SU-DHL-6 (cell line): ENCODE results near the gene KRT82.

Experiments used
- H2AFZ ChIP-seq: fragments of 200-600 bp; sonication (generic); 2 replicates; pipeline ENCODE4 v1.6.1; 2014; ENCODE audit warnings: low read depth, mild to moderate bottlenecking, moderate library complexity, mixed read lengths, antibody characterized with exemption, low read length; ENCODE audit not compliant: severe bottlenecking
- H3F3A ChIP-seq: fragments of 200-600 bp; shearing (Covaris generic); 2 replicates; pipeline ENCODE4 v1.6.0; 2016; ENCODE audit warnings: antibody characterized with exemption, mild to moderate bottlenecking; ENCODE audit not compliant: insufficient read depth
- H3K27ac ChIP-seq: fragments of 200-600 bp; sonication (generic); 2 replicates; pipeline ENCODE4 v1.5.1; 2016; ENCODE audit warnings: low read depth, mild to moderate bottlenecking, low read length, moderate library complexity, mixed read lengths
- H3K27me3 ChIP-seq: fragments of 200-600 bp; sonication (generic), shearing (Covaris generic); 2 replicates; pipeline ENCODE4 v1.6.0; 2014; ENCODE audit warnings: mild to moderate bottlenecking, low read length
- H3K36me3 ChIP-seq: fragments of 200-600 bp; sonication (generic); 2 replicates; pipeline ENCODE4 v1.6.1; 2014; ENCODE audit warnings: mild to moderate bottlenecking, low read length, mixed read lengths
- H3K4me2 ChIP-seq: fragments of 300-600, 200-600 bp; shearing (Covaris generic), sonication (generic); 2 replicates; pipeline ENCODE4 v1.6.0; 2014; ENCODE audit warnings: low read length, low read depth, mild to moderate bottlenecking; ENCODE audit not compliant: poor library complexity, severe bottlenecking
- H3K4me3 ChIP-seq: fragments of 200-600 bp; sonication (generic); 2 replicates; pipeline ENCODE4 v1.5.1; 2014; ENCODE audit warnings: antibody characterized with exemption, low read length, mild to moderate bottlenecking, mixed read lengths; ENCODE audit not compliant: insufficient read depth, poor library complexity, severe bottlenecking
- H3K79me2 ChIP-seq: fragments of 200-600 bp; sonication (generic); 2 replicates; pipeline ENCODE4 v1.6.1; 2014; ENCODE audit warnings: mild to moderate bottlenecking, low read length, moderate library complexity; ENCODE audit not compliant: insufficient read depth
- H3K9ac ChIP-seq: fragments of 200-600 bp; sonication (generic); 2 replicates; pipeline ENCODE4 v1.7.0; 2014; ENCODE audit warnings: mild to moderate bottlenecking, low read length
- H3K9me2 ChIP-seq: fragments of 200-600 bp; sonication (generic); replicated peaks from 2 replicates; pipeline ENCODE4 v1.6.1; 2014; ENCODE audit warnings: low read length; ENCODE audit not compliant: insufficient read depth
- H3K9me3 ChIP-seq: fragments of 200-600 bp; sonication (generic); 2 replicates; pipeline ENCODE4 v1.6.1; 2014; ENCODE audit warnings: low read length, mixed read lengths; ENCODE audit not compliant: insufficient read depth
- H4K20me1 ChIP-seq: fragments of 200-600 bp; sonication (generic); 2 replicates; pipeline ENCODE4 v1.6.1; 2014; ENCODE audit warnings: low read depth, mild to moderate bottlenecking, antibody characterized with exemption, low read length, moderate library complexity, mixed read lengths
- CTCF ChIP-seq: fragments of 200-600 bp; sonication (generic); IDR thresholded peaks from one replicate; pipeline ENCODE4 v1.5.1; 2017; ENCODE audit warnings: antibody characterized with exemption, mild to moderate bottlenecking, low read length, moderate library complexity; ENCODE audit not compliant: insufficient read depth, poor library complexity, severe bottlenecking
- EZH2phosphoT487 ChIP-seq: fragments of 200-600 bp; sonication (generic), shearing (Covaris generic); conservative IDR thresholded peaks from 2 replicates; pipeline ENCODE4 v1.6.1; 2018; ENCODE audit warnings: mild to moderate bottlenecking, antibody characterized with exemption, low read length, moderate library complexity, mixed read lengths

KRT82 gene

GRCh38 chr12:52395761-52396434, 10.2 kb downstream of the KRT82 start:
- H3K4me2 ChIP-seq: no peak overlapping the region
- H3K27me3 ChIP-seq: no peaks in the 10 kb centered on the region
- H2AFZ ChIP-seq: no peak overlapping the region

GRCh38 chr12:52394836-52395405, 11.2 kb downstream of the KRT82 start:
- no peaks in the 10 kb centered on the region for H3K9me3 ChIP-seq
- no peak overlapping the region for H3K4me3 ChIP-seq
- H4K20me1 ChIP-seq: no peaks in the 10 kb centered on the region
- no peak overlapping the region for H3K4me2 ChIP-seq
- TF ChIP-seq EZH2phosphoT487 (no peak), CTCF (no peak)
- H3K27ac ChIP-seq: no peak overlapping the region
- H3K27me3 ChIP-seq: no peaks in the 10 kb centered on the region
- no peaks in the 10 kb centered on the region for H3K79me2 ChIP-seq
- H2AFZ ChIP-seq: no peak overlapping the region
- H3F3A ChIP-seq: no peaks in the 10 kb centered on the region
- H3K9me2 ChIP-seq: no peaks in the 10 kb centered on the region
- no peaks in the 10 kb centered on the region for H3K36me3 ChIP-seq
- H3K9ac ChIP-seq: no peak overlapping the region

More at GRCh38 chr12:52395761-52396434, 10.2 kb downstream of the KRT82 start:
- H3F3A ChIP-seq: no peaks in the 10 kb centered on the region
- no peaks in the 10 kb centered on the region for H3K9me3 ChIP-seq
- H4K20me1 ChIP-seq: no peaks in the 10 kb centered on the region
- H3K27ac ChIP-seq: no peak overlapping the region
- TF ChIP-seq CTCF: peak; percentile 44
- no peak for TF ChIP-seq EZH2phosphoT487
- H3K36me3 ChIP-seq: no peaks in the 10 kb centered on the region
- H3K9me2 ChIP-seq: no peaks in the 10 kb centered on the region
- H3K4me3 ChIP-seq: no peak overlapping the region
- no peak overlapping the region for H3K9ac ChIP-seq
- no peaks in the 10 kb centered on the region for H3K79me2 ChIP-seq

DNA sequence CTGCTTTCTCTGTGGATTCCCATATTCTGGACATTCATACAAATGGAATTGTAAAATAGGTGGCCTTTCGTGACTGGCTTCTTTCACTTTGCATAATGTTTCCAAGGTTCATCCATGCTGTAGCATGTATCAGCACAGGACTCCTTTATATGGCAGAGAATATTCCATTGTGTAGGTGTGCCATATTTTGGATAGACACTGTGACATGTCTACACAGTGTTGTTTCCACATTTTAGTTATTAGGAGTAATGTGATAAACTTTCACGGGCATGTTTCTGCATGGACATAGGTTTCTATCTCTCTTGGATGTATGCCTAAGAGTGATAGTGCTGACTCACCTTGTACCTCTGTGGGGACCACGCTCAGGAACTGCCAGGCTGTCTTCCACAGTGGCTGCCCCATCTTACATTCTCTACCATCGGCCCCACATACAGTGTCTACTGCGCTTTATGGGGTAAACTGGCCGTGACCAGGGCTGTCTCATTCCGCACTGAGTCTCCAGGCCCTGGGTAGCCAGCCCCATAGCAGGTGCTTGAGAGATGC, 13.6 kb downstream of the KRT82 start:
- Histone ChIP-seq H3K36me3 (no peaks in the 10 kb centered on the region), H3K9me3 (no peaks in the 10 kb centered on the region), H3K9me2 (no peaks in the 10 kb centered on the region), H3K4me3 (no peak overlapping the region), H2AFZ (no peak overlapping the region), H4K20me1 (no peaks in the 10 kb centered on the region), H3K4me2 (no peak overlapping the region), H3K27ac (no peak overlapping the region), H3K27me3 (no peaks in the 10 kb centered on the region), H3K9ac (no peak overlapping the region), H3K79me2 (no peaks in the 10 kb centered on the region), H3F3A (no peaks in the 10 kb centered on the region)
- TF ChIP-seq EZH2phosphoT487 (no peak), CTCF (no peak)
